ENCODE results near the gene KRT74. TPM values are rescaled to one million over a fixed set of nuclear protein-coding genes. Genes with fewer than 3 reads are reported as not detected.

Gene KRT74
- total RNA-seq, 1 donor = not detected

DNA sequence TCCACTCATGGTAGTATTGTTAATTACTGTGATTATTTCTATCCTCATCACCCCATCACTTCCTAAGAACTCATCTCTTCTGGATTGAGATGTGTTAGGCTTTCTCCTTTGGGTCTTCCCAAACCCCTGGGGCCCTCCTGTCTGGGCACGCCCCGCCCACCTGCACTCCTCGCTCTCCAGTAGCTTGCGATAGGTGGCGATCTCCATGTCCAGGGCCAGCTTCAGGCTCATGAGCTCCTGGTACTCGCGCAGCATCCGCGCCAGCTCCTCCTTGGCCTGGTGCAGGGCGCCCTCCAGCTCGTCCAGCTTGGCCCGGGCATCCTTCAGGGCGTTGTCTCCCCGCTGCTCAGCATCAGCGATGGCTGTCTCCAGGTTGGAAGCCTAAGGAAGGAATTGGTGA, 27.5 kb downstream of the KRT74 start:
- TF ChIP-seq, protein P1, sequence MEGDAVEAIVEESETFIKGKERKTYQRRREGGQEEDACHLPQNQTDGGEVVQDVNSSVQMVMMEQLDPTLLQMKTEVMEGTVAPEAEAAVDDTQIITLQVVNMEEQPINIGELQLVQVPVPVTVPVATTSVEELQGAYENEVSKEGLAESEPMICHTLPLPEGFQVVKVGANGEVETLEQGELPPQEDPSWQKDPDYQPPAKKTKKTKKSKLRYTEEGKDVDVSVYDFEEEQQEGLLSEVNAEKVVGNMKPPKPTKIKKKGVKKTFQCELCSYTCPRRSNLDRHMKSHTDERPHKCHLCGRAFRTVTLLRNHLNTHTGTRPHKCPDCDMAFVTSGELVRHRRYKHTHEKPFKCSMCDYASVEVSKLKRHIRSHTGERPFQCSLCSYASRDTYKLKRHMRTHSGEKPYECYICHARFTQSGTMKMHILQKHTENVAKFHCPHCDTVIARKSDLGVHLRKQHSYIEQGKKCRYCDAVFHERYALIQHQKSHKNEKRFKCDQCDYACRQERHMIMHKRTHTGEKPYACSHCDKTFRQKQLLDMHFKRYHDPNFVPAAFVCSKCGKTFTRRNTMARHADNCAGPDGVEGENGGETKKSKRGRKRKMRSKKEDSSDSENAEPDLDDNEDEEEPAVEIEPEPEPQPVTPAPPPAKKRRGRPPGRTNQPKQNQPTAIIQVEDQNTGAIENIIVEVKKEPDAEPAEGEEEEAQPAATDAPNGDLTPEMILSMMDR (IDR thresholded peaks at IDR 0.05; ENCODE audit: insufficient read depth, low read length) = no peak
- H3K4me3 ChIP-seq (ENCODE audit: low read depth, low read length) = no peak overlapping the region
- DNase-seq (ENCODE audit: low read depth) = no peak

DNA sequence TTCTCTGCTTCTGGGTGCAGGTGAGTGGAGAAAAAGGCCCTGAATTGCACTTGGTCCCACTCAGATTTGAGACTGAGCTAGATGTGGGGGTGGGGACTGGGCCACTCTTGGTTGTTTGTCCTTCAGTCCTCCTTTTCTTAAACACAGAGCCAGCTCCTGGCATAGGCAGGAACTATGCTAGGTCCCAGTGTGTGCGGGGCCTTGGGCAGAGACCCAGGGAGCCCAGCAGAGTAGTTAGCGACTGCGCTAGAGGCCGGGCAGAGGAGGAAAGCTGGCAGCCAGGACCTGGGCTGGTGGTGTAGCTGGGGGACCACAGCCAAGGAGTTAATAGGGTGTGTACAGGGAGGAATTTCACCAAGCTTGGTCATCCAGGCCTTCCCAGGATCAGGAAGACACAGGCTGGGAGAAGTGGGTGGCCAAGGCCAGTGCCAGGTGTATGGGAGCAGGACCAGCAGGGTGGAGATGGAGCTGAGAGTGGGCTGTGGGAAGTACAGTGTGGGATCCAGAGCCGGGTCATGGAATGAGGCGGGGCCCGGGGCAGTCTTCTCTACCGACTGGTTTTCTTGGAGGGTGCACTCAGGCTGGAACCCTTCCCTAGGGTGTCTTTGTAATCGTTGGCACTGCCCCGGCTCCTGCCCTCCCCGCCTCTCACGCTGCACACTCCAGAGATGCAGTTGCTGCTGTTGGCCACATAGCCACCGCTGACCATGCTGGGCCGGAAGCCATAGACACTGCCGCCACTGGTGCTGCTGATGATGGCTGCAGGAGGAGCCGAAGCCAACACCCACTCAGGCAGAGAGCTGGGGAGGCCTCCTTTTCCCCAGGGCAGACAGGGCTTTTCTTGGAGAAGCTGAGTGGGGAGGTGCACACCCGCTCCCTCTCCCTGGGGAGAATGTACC, 29.4 kb downstream of the KRT74 start:
- TF ChIP-seq, protein P1 (IDR thresholded peaks at IDR 0.05; ENCODE audit: insufficient read depth, low read length) = no peak
- no peak for DNase-seq (ENCODE audit: low read depth)
- no peak overlapping the region for H3K4me3 ChIP-seq (ENCODE audit: low read depth, low read length)

DNA sequence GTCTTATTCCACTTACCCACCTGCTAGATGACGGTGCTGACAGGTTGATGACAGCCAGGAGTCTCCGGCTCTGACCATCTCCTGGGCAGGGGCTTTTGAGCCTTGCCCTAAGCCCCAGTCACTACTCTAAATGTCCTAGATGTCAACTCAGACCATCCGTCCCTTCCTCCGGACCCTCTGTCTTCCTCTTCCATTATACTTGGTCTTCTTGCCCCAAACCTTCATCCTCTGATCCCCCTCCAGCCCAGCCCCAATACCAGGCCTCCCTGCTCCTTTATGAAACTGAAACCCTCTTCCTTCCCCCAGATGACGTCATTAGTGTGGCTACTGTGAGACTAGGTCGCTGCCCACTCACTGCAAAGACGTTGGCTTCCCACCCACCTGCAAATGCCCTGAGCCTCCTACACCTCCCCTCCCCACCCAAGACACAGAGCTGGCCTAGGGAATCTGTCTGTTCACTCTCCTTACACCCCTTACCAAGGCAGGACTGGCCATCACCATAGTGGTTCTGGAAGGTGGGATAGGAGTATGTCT, 30.8 kb downstream of the KRT74 start:
- TF ChIP-seq, protein P1 (IDR thresholded peaks at IDR 0.05; ENCODE audit: insufficient read depth, low read length) = no peak
- DNase-seq (ENCODE audit: low read depth) = no peak
- H3K4me3 ChIP-seq (ENCODE audit: low read depth, low read length) = no peak overlapping the region

DNA sequence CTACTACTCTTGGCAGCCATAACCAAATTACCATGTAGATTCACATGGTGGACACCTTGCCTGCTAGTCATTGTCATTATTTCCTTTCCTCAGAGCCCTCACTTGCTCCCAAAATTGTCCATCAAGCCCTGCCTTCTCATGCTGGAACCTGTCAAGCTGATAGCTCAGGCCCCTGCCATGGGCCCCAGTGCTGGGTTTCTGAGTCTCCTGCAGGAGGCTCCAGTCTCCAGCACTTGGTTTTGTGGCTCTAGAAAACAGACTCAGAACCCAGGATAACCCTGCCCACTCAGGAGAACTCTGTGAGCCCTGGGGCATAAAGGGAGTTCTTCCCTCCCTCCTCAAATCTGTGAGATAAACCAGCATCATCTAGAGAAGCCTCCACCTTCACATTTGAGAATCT, 31.5 kb downstream of the KRT74 start:
- DNase-seq (ENCODE audit: low read depth) = no peak
- TF ChIP-seq, protein P1 (IDR thresholded peaks at IDR 0.05; ENCODE audit: insufficient read depth, low read length) = no peak

DNA sequence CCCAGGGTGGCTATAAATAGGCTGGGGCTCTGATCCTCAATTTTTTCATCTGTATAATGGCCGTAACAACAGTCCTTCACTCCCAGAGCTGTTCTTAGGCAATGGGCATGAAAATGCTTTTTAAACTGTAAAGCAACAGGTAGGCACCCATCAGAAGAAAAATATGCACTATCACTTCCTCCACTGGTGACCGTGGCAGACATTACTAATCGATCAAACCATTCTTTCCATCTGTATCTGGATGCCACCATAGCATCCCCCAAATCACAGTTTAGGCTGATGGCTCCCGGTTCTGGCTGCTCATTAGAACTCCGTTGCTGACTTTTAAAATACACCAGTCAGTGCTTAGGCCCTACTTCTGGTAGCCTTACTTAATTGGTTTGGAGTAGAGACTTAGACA, 31.9 kb downstream of the KRT74 start:
- no peak for DNase-seq (ENCODE audit: low read depth)
- TF ChIP-seq, protein P1 (IDR thresholded peaks at IDR 0.05; ENCODE audit: insufficient read depth, low read length) = no peak

More for the DNA sequence above, 31.5 kb downstream of the KRT74 start:
- no peak overlapping the region for H3K4me3 ChIP-seq (ENCODE audit: low read depth, low read length)

DNA sequence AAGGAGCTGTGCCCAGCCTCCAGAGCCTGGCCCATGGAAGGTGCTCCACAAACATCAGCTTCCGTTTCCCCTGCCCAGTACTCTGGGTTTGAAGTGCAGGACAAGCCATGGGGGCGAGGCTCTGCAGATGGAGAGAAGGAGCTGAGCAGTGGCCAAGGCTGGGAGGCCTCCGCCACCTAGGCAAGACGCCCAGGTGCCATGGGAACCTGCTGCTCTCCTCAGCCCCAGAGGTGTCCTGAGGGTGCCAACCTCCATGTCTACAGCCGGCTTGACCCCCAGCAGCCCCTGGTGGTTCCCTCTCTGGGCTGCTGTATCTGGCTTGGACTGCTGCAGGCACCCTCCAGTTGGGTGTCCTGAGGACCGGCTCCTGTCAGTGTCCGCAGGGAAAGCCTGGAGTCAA, 33.1 kb downstream of the KRT74 start:
- no peak overlapping the region for H3K4me3 ChIP-seq (ENCODE audit: low read depth, low read length)
- no peak for DNase-seq (ENCODE audit: low read depth)
- TF ChIP-seq, protein P1 (IDR thresholded peaks at IDR 0.05; ENCODE audit: insufficient read depth, low read length) = no peak

More for the DNA sequence above, 31.9 kb downstream of the KRT74 start:
- no peak overlapping the region for H3K4me3 ChIP-seq (ENCODE audit: low read depth, low read length)
